Kidney (tissue), 14 donors: Measurements from ENCODE around the gene FIGLA. TPM values are rescaled to one million over a fixed set of nuclear protein-coding genes. Genes with fewer than 3 reads are reported as not detected.
A peak's percentile ranks its signal among the peaks of the same experiment; 100 is the strongest.

ENCODE experiments used
- DNase-seq, 5 donors: peaks; one replicate each; pipeline ENCODE4 v3.0.0-alpha.2; 2013 to 2020
- FAIRE-seq: peaks from 2 replicates; lab custom pipeline; 2012; peaks lifted over from hg19 to GRCh38; lab: Jason Lieb, UNC
- H3K27ac ChIP-seq, 2 donors: one replicate each; pipeline ENCODE4 v1.7.0; 2013; ENCODE audit warnings: low read depth in 2 of 2, low read length in 2 of 2, inconsistent platforms in 1 of 2
- H3K27me3 ChIP-seq: one replicate; pipeline ENCODE4 v1.7.1; 2013; ENCODE audit warnings: low read length, inconsistent platforms; ENCODE audit not compliant: control insufficient read depth, insufficient read depth
- H3K36me3 ChIP-seq, 3 donors: one replicate each; pipeline versions ENCODE4 v1.7.0 to v1.7.1; 2013; ENCODE audit warnings: low read length in 3 of 3, control low read depth in 1 of 3, inconsistent platforms in 1 of 3; ENCODE audit not compliant: insufficient read depth in 3 of 3, control insufficient read depth in 2 of 3
- H3K4me1 ChIP-seq, 3 donors: one replicate each; pipeline versions ENCODE4 v1.7.0 to v1.7.1; 2013; ENCODE audit warnings: low read length in 3 of 3, inconsistent platforms in 1 of 3, low read depth in 1 of 3; ENCODE audit not compliant: control insufficient read depth in 2 of 3, insufficient read depth in 2 of 3
- H3K4me3 ChIP-seq, 3 donors: one replicate each; pipeline versions ENCODE4 v1.7.0 to v1.8.1; 2013; ENCODE audit warnings: low read length in 3 of 3, control low read depth in 1 of 3, inconsistent platforms in 1 of 3
- H3K9ac ChIP-seq, 3 donors: one replicate each; pipeline versions ENCODE4 v1.7.0 to v1.7.1; 2013; ENCODE audit warnings: low read length in 3 of 3, control low read depth in 1 of 3, inconsistent platforms in 1 of 3
- H3K9me3 ChIP-seq, 3 donors: one replicate each; pipeline versions ENCODE4 v1.7.0 to v1.7.1; 2013; ENCODE audit warnings: low read length in 3 of 3, control low read depth in 1 of 3, inconsistent platforms in 1 of 3; ENCODE audit not compliant: control insufficient read depth in 2 of 3, insufficient read depth in 1 of 3
- intact Hi-C: fragments of 100-400 bp; cut with DNase I; formaldehyde crosslinking; loops from one replicate; pipeline ENCODE4 v1.11.1; 2022
- polyA plus RNA-seq: library from polyadenylated mRNA; stranded (reverse); fragments of 350-450 nt; fragmentation: Illumina TruSeq; extraction: RNeasy Lipid Tissue Mini Kit (QIAGEN cat#74804); gene quantifications from one replicate; pipeline ENCODE4 v1.2.3, GENCODE V29; 2014; ENCODE audit warnings: low read depth, low replicate concordance; ENCODE audit not compliant: insufficient read depth
- total RNA-seq: library from RNA; stranded (reverse); fragmentation: NEBNext Ultra II Directional; extraction: Animal tissue kit (Norgen Biotek cat#: 25700); gene quantifications from one replicate; pipeline ENCODE4 v1.2.1, GENCODE V29; 2021
- TF ChIP-seq, protein P1 (sequence below): IDR thresholded peaks from 3 replicates; pipeline ENCODE4 v1.5.1; 2012; ENCODE audit warnings: mild to moderate bottlenecking, moderate library complexity, borderline replicate concordance; ENCODE audit not compliant: insufficient read depth; ENCODE audit errors: extremely low read depth
- donor health status: control.
- donor health status: control.
- donor health status: control.
- donor health status: control.
- donor health status: control.
- donor health status: DM: yes; HTN: yes; CAD: no.
- donor health status: Normal renal cell carcinoma (clear cell type).

FIGLA gene
- total and polyA plus RNA-seq, 2 donors from 2014 or later: not detected

DNA sequence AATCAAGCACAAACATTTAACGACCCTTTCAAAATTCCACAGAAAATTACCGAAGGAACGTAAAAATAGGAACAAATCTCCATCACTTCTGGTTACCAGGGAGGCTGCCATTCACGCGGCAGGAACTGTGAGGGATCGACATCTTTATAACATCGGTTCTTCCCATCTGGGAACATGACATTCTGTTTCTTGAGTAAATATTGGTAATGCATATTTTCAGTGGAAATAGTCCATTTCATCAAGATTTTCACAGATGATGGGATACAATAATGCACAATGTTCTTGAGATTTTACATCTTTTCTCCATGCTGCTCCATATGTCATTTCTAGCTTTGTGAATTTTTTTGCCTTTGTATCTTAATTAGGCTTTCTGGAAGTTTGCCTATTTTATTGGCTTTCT, 32.5 kb downstream of the FIGLA start:
- DNase-seq: no peak
- no peak overlapping the region for H3K4me3 ChIP-seq
- no peaks in the 10 kb centered on the region for H3K27me3 ChIP-seq
- intact Hi-C loops: no loop called here
- H3K4me1 ChIP-seq: no peaks in the 10 kb centered on the region
- H3K9ac ChIP-seq: no peak overlapping the region
- H3K27ac ChIP-seq: no peak overlapping the region
- no peaks in the 10 kb centered on the region for H3K36me3 ChIP-seq
- no peak for FAIRE-seq
- no peaks in the 10 kb centered on the region for H3K9me3 ChIP-seq
- TF ChIP-seq, protein P1, sequence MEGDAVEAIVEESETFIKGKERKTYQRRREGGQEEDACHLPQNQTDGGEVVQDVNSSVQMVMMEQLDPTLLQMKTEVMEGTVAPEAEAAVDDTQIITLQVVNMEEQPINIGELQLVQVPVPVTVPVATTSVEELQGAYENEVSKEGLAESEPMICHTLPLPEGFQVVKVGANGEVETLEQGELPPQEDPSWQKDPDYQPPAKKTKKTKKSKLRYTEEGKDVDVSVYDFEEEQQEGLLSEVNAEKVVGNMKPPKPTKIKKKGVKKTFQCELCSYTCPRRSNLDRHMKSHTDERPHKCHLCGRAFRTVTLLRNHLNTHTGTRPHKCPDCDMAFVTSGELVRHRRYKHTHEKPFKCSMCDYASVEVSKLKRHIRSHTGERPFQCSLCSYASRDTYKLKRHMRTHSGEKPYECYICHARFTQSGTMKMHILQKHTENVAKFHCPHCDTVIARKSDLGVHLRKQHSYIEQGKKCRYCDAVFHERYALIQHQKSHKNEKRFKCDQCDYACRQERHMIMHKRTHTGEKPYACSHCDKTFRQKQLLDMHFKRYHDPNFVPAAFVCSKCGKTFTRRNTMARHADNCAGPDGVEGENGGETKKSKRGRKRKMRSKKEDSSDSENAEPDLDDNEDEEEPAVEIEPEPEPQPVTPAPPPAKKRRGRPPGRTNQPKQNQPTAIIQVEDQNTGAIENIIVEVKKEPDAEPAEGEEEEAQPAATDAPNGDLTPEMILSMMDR: no peak

DNA sequence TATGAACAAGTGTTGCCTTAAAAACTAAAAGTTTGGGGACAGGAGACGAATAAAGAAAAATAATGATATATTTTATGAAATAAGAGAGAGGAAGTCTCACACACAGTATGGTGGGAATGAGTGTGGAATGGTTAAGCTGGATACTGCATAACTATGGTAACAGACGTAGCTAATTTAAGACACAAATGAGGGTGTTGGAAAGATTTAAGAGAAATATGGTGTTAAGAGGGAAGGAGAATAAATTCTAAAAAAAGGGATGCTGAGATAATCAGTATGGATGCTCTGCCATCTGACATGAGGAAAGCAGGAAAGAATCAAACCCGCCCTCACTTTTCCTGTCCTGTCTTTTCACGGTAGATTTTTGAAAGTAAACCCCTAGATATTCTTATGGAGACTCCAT, 33.1 kb downstream of the FIGLA start:
- intact Hi-C loops: no loop called here
- no peaks in the 10 kb centered on the region for H3K27me3 ChIP-seq
- H3K27ac ChIP-seq: no peak overlapping the region

DNA sequence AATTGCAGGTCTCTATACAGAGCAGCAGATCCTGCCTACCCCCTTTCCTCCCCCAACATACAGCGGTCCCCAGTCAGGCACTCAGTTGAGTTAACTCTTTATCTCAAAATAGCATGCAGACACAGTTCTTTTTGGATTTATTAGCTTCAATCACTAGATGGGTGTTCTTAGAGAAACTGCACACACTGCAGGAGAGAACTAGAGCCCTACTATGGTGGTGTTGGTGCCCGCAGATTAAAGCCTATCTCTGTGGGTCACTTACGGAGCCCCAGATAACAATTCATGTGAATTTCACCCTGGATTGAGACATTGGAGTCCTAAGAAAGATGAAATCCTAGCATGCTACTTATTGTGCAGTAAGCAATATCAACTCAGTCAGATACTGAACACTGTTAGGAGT, 34.3 kb downstream of the FIGLA start:
- Histone ChIP-seq H3K4me1 (no peaks in the 10 kb centered on the region), H3K4me3 (no peak overlapping the region), H3K27me3 (no peaks in the 10 kb centered on the region), H3K27ac (no peak overlapping the region), H3K36me3 (no peaks in the 10 kb centered on the region), H3K9ac (no peak overlapping the region), H3K9me3 (no peaks in the 10 kb centered on the region)
- FAIRE-seq (no peak), DNase-seq (no peak)
- intact Hi-C loops: no loop called here
- TF ChIP-seq, protein P1: no peak

More for the DNA sequence above, 33.1 kb downstream of the FIGLA start:
- DNase-seq (no peak), FAIRE-seq (no peak)
- TF ChIP-seq, protein P1: no peak
- H3K4me1 ChIP-seq: no peaks in the 10 kb centered on the region
- no peaks in the 10 kb centered on the region for H3K9me3 ChIP-seq
- H3K9ac ChIP-seq: no peak overlapping the region
- no peaks in the 10 kb centered on the region for H3K36me3 ChIP-seq
- no peak overlapping the region for H3K4me3 ChIP-seq

DNA sequence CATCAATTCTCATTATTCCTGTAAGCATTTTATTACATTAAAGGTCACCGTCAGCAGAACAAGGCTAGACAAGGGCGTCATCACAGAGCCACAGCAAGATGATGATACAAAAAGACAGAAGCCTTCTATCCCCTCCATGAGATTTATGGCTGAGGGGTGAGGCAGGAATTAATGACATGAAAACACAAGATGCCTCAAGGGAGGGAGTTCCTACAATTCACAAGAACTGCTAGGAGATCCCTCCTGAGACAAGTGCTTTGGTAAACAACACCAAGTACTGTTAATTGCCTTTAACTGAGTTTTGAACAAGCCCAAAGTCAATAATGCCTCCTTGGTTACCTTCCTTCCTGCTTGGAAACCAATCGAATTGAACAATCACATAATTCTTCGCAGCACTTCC, 36.5 kb downstream of the FIGLA start:
- peak in 3 of 5 donors; percentile 20 to 56 (median 49) for DNase-seq
- intact Hi-C loops: no loop called here
- Histone ChIP-seq H3K9ac (no peak overlapping the region), H3K4me1 (no peaks in the 10 kb centered on the region), H3K4me3 (no peak overlapping the region), H3K9me3 (no peaks in the 10 kb centered on the region), H3K27me3 (no peaks in the 10 kb centered on the region), H3K36me3 (no peaks in the 10 kb centered on the region), H3K27ac (no peak overlapping the region)
- TF ChIP-seq, protein P1: no peak
- FAIRE-seq: no peak
